HCT116 (cell line): Measurements from ENCODE around the gene ABHD3.
"Not testable (repeated sequence)": the region's sequence is repeated elsewhere in the genome, so short reads cannot be mapped to it uniquely, and the experiment has no call there.

Experiments
- EZH2 ChIP-seq: fragments of 200-600 bp; sonication (generic); IDR thresholded peaks from 2 replicates; pipeline ENCODE4 v1.6.1; 2017; ENCODE audit warnings: antibody characterized with exemption, mixed run types
- POLR2A ChIP-seq: IDR thresholded peaks from 2 replicates; pipeline ENCODE4 v1.7.0; 2011; ENCODE audit warnings: borderline replicate concordance; ENCODE audit not compliant: insufficient read depth, insufficient read length; ENCODE audit errors: extremely low read depth
- POLR2AphosphoS5 ChIP-seq: IDR thresholded peaks from 2 replicates; pipeline ENCODE4 v1.6.1; 2011; ENCODE audit warnings: mild to moderate bottlenecking, low read depth, low read length, moderate library complexity
- RAD21 ChIP-seq: IDR thresholded peaks from 2 replicates; pipeline ENCODE4 v1.6.1; 2012; ENCODE audit warnings: low read depth, mild to moderate bottlenecking
- YY1 ChIP-seq: IDR thresholded peaks from 2 replicates; pipeline ENCODE4 v1.6.1; 2011; ENCODE audit warnings: low read length, low read depth, moderate library complexity, mild to moderate bottlenecking; ENCODE audit not compliant: insufficient replicate concordance; ENCODE audit errors: extremely low read depth
- TF ChIP-seq, protein P1 (sequence below), 3 experiments: fragments of 200-600 bp in 1 of 3; sonication (generic) in 1 of 3; IDR thresholded peaks in 2 of 3; conservative IDR thresholded peaks in 1 of 3; 2 replicates each; pipeline ENCODE4 v1.5.1; 2012 to 2017; ENCODE audit warnings: low read depth in 2 of 3, low read length in 2 of 3, antibody characterized with exemption in 1 of 3, borderline replicate concordance in 1 of 3, control low read depth in 1 of 3, mild to moderate bottlenecking in 1 of 3, mixed read lengths in 1 of 3, mixed run types in 1 of 3, moderate library complexity in 1 of 3; ENCODE audit not compliant: insufficient read depth in 1 of 3
- TF ChIP-seq, protein P2 (sequence below): IDR thresholded peaks from 2 replicates; pipeline ENCODE4 v1.6.1; 2012; ENCODE audit warnings: low read depth
- TF ChIP-seq, protein P3 (sequence below): IDR thresholded peaks from 2 replicates; pipeline ENCODE4 v1.6.1; 2011; ENCODE audit warnings: mild to moderate bottlenecking, low read length, moderate library complexity; ENCODE audit not compliant: insufficient replicate concordance; ENCODE audit errors: extremely low read depth

DNA sequence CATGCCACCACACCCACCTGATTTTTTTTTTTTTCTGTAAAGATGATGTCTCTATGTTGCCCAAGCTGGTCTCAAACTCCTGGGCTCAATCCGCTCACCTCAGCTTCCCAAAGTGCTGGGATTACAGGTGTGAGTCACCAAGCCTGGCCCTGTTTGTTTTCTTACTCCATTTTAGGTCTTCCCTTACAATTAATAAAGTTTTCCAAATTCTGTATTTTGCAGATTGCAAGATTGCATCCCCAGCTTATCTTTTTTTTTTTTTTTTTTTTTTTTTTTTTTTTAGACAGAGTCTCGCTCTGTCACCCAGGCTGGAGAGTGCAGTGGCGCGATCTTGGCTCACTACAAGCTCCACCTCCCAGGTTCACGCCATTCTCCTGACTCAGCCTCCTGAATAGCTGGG is 64.2 kb downstream of the ABHD3 start:
- not testable (repeated sequence) for TF ChIP-seq RAD21, YY1, EZH2, POLR2A, POLR2AphosphoS5
- TF ChIP-seq, protein P1, sequence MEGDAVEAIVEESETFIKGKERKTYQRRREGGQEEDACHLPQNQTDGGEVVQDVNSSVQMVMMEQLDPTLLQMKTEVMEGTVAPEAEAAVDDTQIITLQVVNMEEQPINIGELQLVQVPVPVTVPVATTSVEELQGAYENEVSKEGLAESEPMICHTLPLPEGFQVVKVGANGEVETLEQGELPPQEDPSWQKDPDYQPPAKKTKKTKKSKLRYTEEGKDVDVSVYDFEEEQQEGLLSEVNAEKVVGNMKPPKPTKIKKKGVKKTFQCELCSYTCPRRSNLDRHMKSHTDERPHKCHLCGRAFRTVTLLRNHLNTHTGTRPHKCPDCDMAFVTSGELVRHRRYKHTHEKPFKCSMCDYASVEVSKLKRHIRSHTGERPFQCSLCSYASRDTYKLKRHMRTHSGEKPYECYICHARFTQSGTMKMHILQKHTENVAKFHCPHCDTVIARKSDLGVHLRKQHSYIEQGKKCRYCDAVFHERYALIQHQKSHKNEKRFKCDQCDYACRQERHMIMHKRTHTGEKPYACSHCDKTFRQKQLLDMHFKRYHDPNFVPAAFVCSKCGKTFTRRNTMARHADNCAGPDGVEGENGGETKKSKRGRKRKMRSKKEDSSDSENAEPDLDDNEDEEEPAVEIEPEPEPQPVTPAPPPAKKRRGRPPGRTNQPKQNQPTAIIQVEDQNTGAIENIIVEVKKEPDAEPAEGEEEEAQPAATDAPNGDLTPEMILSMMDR (IDR thresholded peaks at IDR 0.05 in 2 of 3, conservative IDR thresholded peaks at IDR 0.05 in 1 of 3; ENCODE audit: borderline replicate concordance in 1 of 3, insufficient read depth in 1 of 3, low read depth in 2 of 3, low read length in 2 of 3), result not testable (repeated sequence)
- TF ChIP-seq, protein P2, sequence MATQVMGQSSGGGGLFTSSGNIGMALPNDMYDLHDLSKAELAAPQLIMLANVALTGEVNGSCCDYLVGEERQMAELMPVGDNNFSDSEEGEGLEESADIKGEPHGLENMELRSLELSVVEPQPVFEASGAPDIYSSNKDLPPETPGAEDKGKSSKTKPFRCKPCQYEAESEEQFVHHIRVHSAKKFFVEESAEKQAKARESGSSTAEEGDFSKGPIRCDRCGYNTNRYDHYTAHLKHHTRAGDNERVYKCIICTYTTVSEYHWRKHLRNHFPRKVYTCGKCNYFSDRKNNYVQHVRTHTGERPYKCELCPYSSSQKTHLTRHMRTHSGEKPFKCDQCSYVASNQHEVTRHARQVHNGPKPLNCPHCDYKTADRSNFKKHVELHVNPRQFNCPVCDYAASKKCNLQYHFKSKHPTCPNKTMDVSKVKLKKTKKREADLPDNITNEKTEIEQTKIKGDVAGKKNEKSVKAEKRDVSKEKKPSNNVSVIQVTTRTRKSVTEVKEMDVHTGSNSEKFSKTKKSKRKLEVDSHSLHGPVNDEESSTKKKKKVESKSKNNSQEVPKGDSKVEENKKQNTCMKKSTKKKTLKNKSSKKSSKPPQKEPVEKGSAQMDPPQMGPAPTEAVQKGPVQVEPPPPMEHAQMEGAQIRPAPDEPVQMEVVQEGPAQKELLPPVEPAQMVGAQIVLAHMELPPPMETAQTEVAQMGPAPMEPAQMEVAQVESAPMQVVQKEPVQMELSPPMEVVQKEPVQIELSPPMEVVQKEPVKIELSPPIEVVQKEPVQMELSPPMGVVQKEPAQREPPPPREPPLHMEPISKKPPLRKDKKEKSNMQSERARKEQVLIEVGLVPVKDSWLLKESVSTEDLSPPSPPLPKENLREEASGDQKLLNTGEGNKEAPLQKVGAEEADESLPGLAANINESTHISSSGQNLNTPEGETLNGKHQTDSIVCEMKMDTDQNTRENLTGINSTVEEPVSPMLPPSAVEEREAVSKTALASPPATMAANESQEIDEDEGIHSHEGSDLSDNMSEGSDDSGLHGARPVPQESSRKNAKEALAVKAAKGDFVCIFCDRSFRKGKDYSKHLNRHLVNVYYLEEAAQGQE, result not testable (repeated sequence)
- TF ChIP-seq, protein P3, sequence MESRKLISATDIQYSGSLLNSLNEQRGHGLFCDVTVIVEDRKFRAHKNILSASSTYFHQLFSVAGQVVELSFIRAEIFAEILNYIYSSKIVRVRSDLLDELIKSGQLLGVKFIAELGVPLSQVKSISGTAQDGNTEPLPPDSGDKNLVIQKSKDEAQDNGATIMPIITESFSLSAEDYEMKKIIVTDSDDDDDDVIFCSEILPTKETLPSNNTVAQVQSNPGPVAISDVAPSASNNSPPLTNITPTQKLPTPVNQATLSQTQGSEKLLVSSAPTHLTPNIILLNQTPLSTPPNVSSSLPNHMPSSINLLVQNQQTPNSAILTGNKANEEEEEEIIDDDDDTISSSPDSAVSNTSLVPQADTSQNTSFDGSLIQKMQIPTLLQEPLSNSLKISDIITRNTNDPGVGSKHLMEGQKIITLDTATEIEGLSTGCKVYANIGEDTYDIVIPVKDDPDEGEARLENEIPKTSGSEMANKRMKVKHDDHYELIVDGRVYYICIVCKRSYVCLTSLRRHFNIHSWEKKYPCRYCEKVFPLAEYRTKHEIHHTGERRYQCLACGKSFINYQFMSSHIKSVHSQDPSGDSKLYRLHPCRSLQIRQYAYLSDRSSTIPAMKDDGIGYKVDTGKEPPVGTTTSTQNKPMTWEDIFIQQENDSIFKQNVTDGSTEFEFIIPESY, result not testable (repeated sequence)
